ENCODE results near the gene ANKLE2. TPM values are rescaled to one million over a fixed set of nuclear protein-coding genes. Genes with fewer than 3 reads are reported as not detected.
A peak's percentile ranks its signal among the peaks of the same experiment; 100 is the strongest.

Gene ANKLE2
- total and polyA plus RNA-seq, 5 donors from 2014 or later = 20.5 to 91.6 (median 25.8) TPM

- no peak for ATAC-seq (ENCODE audit: low read depth in 2 of 2)
- Mint-ChIP-seq H3K27me3 (no peaks in the 10 kb centered on the region), H3K27ac (no peak overlapping the region), H3K36me3 (peaks cover 13% of the 10 kb centered on the region), H3K4me3 (no peak overlapping the region), H3K4me1 (peaks cover 0 to 26% (median 8%) of the 10 kb centered on the region in 4 donors), H3K9me3 (no peaks in the 10 kb centered on the region)
- peaks cover 46% of the 10 kb centered on the region for H3K36me3 ChIP-seq (ENCODE audit: control insufficient read depth, insufficient read depth, low read length)
- H3K4me3 ChIP-seq (ENCODE audit: low read depth, low read length) = no peak overlapping the region
- H3K4me1 ChIP-seq (ENCODE audit: control insufficient read depth, insufficient read depth, low read length, poor library complexity, severe bottlenecking) = peaks cover 12% of the 10 kb centered on the region
- H3K27me3 ChIP-seq (ENCODE audit: control insufficient read depth, insufficient read depth, low read length) = no peaks in the 10 kb centered on the region
- no peak for DNase-seq
- no peak overlapping the region for H3K27ac ChIP-seq (ENCODE audit: insufficient read depth, low read length, poor library complexity, severe bottlenecking)
- no peaks in the 10 kb centered on the region for H3K9me3 ChIP-seq (ENCODE audit: control insufficient read depth in 2 of 2, low read length in 2 of 2)
Measured at GRCh38 chr12:132716356-132716755, 45.3 kb downstream of the ANKLE2 start.

- no peaks in the 10 kb centered on the region for H3K27me3 ChIP-seq (ENCODE audit: control insufficient read depth, insufficient read depth, low read length)
- Mint-ChIP-seq H3K4me1 (peaks cover 0 to 28% (median 8%) of the 10 kb centered on the region in 4 donors), H3K36me3 (peaks cover 13% of the 10 kb centered on the region), H3K9me3 (no peaks in the 10 kb centered on the region), H3K27me3 (no peaks in the 10 kb centered on the region), H3K27ac (no peak overlapping the region), H3K4me3 (no peak overlapping the region)
- no peak overlapping the region for H3K4me3 ChIP-seq (ENCODE audit: low read depth, low read length)
- no peaks in the 10 kb centered on the region for H3K9me3 ChIP-seq (ENCODE audit: control insufficient read depth in 2 of 2, low read length in 2 of 2)
- no peak for ATAC-seq (ENCODE audit: low read depth in 2 of 2)
- DNase-seq = no peak
- peaks cover 44% of the 10 kb centered on the region for H3K36me3 ChIP-seq (ENCODE audit: control insufficient read depth, insufficient read depth, low read length)
- H3K27ac ChIP-seq (ENCODE audit: insufficient read depth, low read length, poor library complexity, severe bottlenecking) = no peak overlapping the region
- H3K4me1 ChIP-seq (ENCODE audit: control insufficient read depth, insufficient read depth, low read length, poor library complexity, severe bottlenecking) = peaks cover 12% of the 10 kb centered on the region
Measured at GRCh38 chr12:132715874-132716273, 45.8 kb downstream of the ANKLE2 start.

- DNase-seq (no peak), ATAC-seq (ENCODE audit: low read depth in 2 of 2) (no peak)
- no peaks in the 10 kb centered on the region for H3K9me3 ChIP-seq (ENCODE audit: control insufficient read depth in 2 of 2, low read length in 2 of 2)
- H3K9me3 Mint-ChIP-seq = peaks cover 0 to 8% (median 2%) of the 10 kb centered on the region in 7 donors
- peaks cover 22% of the 10 kb centered on the region for H3K4me1 ChIP-seq (ENCODE audit: control insufficient read depth, insufficient read depth, low read length, poor library complexity, severe bottlenecking)
- no peak overlapping the region for H3K27ac ChIP-seq (ENCODE audit: insufficient read depth, low read length, poor library complexity, severe bottlenecking)
- H3K4me3 Mint-ChIP-seq = peak overlapping the region in 3 of 4 donors; percentile 28 to 70 (median 49)
- no peak overlapping the region for H3K4me3 ChIP-seq (ENCODE audit: low read depth, low read length)
- no peaks in the 10 kb centered on the region for H3K27me3 Mint-ChIP-seq
- peaks cover 0 to 32% (median 13%) of the 10 kb centered on the region in 4 donors for H3K4me1 Mint-ChIP-seq
- peaks cover 3% of the 10 kb centered on the region for H3K36me3 Mint-ChIP-seq
- peaks cover 25% of the 10 kb centered on the region for H3K36me3 ChIP-seq (ENCODE audit: control insufficient read depth, insufficient read depth, low read length)
- peak overlapping the region in 1 of 3 donors; percentile 38 for H3K27ac Mint-ChIP-seq
- H3K27me3 ChIP-seq (ENCODE audit: control insufficient read depth, insufficient read depth, low read length) = no peaks in the 10 kb centered on the region
Measured at GRCh38 chr12:132713123-132713522, 48.5 kb downstream of the ANKLE2 start.

GRCh38 chr12:132711080-132711843 lies 50.4 kb downstream of the ANKLE2 start:
- peaks cover 0 to 5% of the 10 kb centered on the region in 2 experiments for H3K9me3 ChIP-seq (ENCODE audit: control insufficient read depth in 2 of 2, low read length in 2 of 2)
- Mint-ChIP-seq H3K4me3 (peak overlapping the region; percentile 82 to 93 (median 89)), H3K27me3 (no peaks in the 10 kb centered on the region), H3K27ac (no peak overlapping the region), H3K36me3 (peaks cover 3% of the 10 kb centered on the region), H3K4me1 (peaks cover 5 to 32% (median 13%) of the 10 kb centered on the region in 4 donors), H3K9me3 (peaks cover 0 to 17% (median 2%) of the 10 kb centered on the region in 7 donors)
- H3K4me3 ChIP-seq (ENCODE audit: low read depth, low read length) = peak overlapping the region; percentile 66
- peak; percentile 7 to 34 (median 12) for DNase-seq
- no peaks in the 10 kb centered on the region for H3K27me3 ChIP-seq (ENCODE audit: control insufficient read depth, insufficient read depth, low read length)
- H3K4me1 ChIP-seq (ENCODE audit: control insufficient read depth, insufficient read depth, low read length, poor library complexity, severe bottlenecking) = peaks cover 22% of the 10 kb centered on the region
- no peak for ATAC-seq (ENCODE audit: low read depth in 2 of 2)
- peaks cover 15% of the 10 kb centered on the region for H3K36me3 ChIP-seq (ENCODE audit: control insufficient read depth, insufficient read depth, low read length)
- peak overlapping the region; percentile 23 for H3K27ac ChIP-seq (ENCODE audit: insufficient read depth, low read length, poor library complexity, severe bottlenecking)

- DNase-seq = peak; percentile 91 to 96 (median 96)
- no peaks in the 10 kb centered on the region for H3K27me3 Mint-ChIP-seq
- H3K27ac Mint-ChIP-seq = peak within 1 kb of the TSS; percentile 92 to 97 (median 97)
- H3K27me3 ChIP-seq (ENCODE audit: control insufficient read depth, insufficient read depth, low read length) = no peaks in the 10 kb centered on the region
- peaks cover 3% of the 10 kb centered on the region for H3K36me3 Mint-ChIP-seq
- H3K36me3 ChIP-seq (ENCODE audit: control insufficient read depth, insufficient read depth, low read length) = peaks cover 12% of the 10 kb centered on the region
- peaks cover 5 to 32% (median 13%) of the 10 kb centered on the region in 4 donors for H3K4me1 Mint-ChIP-seq
- peaks cover 0 to 5% of the 10 kb centered on the region in 2 experiments for H3K9me3 ChIP-seq (ENCODE audit: control insufficient read depth in 2 of 2, low read length in 2 of 2)
- peak within 1 kb of the TSS; percentile 93 for H3K27ac ChIP-seq (ENCODE audit: insufficient read depth, low read length, poor library complexity, severe bottlenecking)
- H3K4me3 Mint-ChIP-seq = peak within 1 kb of the TSS; percentile 90 to 94 (median 92)
- H3K4me1 ChIP-seq (ENCODE audit: control insufficient read depth, insufficient read depth, low read length, poor library complexity, severe bottlenecking) = peaks cover 22% of the 10 kb centered on the region
- H3K4me3 ChIP-seq (ENCODE audit: low read depth, low read length) = peak within 1 kb of the TSS; percentile 73
- peak; percentile 95 to 97 for ATAC-seq (ENCODE audit: low read depth in 2 of 2)
- peaks cover 0 to 17% (median 2%) of the 10 kb centered on the region in 7 donors for H3K9me3 Mint-ChIP-seq
Measured at GRCh38 chr12:132710405-132711079, 51.1 kb downstream of the ANKLE2 start, which contains the start of gene PGAM5. Gene PGAM5 (plus strand): TSS chr12:132710842. CDS start chr12:132710877, 35 bp downstream.

- no peak for DNase-seq
- Histone ChIP-seq H3K4me3 (ENCODE audit: low read depth, low read length) (peak overlapping the region; percentile 73), H3K36me3 (ENCODE audit: control insufficient read depth, insufficient read depth, low read length) (peaks cover 11% of the 10 kb centered on the region), H3K27ac (ENCODE audit: insufficient read depth, low read length, poor library complexity, severe bottlenecking) (peak overlapping the region; percentile 93), H3K9me3 (ENCODE audit: control insufficient read depth in 2 of 2, low read length in 2 of 2) (peaks cover 0 to 5% of the 10 kb centered on the region in 2 experiments), H3K4me1 (ENCODE audit: control insufficient read depth, insufficient read depth, low read length, poor library complexity, severe bottlenecking) (peaks cover 22% of the 10 kb centered on the region), H3K27me3 (ENCODE audit: control insufficient read depth, insufficient read depth, low read length) (no peaks in the 10 kb centered on the region)
- H3K4me3 Mint-ChIP-seq = peak overlapping the region; percentile 90 to 94 (median 92)
- no peaks in the 10 kb centered on the region for H3K27me3 Mint-ChIP-seq
- H3K27ac Mint-ChIP-seq = peak overlapping the region; percentile 92 to 97 (median 97)
- no peak for ATAC-seq (ENCODE audit: low read depth in 2 of 2)
- peaks cover 5 to 32% (median 13%) of the 10 kb centered on the region in 4 donors for H3K4me1 Mint-ChIP-seq
- peaks cover 0 to 17% (median 2%) of the 10 kb centered on the region in 7 donors for H3K9me3 Mint-ChIP-seq
- H3K36me3 Mint-ChIP-seq = peaks cover 3% of the 10 kb centered on the region
Measured at GRCh38 chr12:132710043-132710404, 51.6 kb downstream of the ANKLE2 start.

GRCh38 chr12:132708150-132708549 lies 53.5 kb downstream of the ANKLE2 start:
- Mint-ChIP-seq H3K9me3 (peaks cover 0 to 17% (median 2%) of the 10 kb centered on the region in 7 donors), H3K4me3 (peak overlapping the region in 2 of 4 donors; percentile 27 to 35), H3K36me3 (no peaks in the 10 kb centered on the region), H3K4me1 (peaks cover 5 to 21% (median 10%) of the 10 kb centered on the region in 4 donors), H3K27ac (peak overlapping the region in 2 of 3 donors; percentile 5 to 92), H3K27me3 (no peaks in the 10 kb centered on the region)
- peaks cover 22% of the 10 kb centered on the region for H3K4me1 ChIP-seq (ENCODE audit: control insufficient read depth, insufficient read depth, low read length, poor library complexity, severe bottlenecking)
- no peak for ATAC-seq (ENCODE audit: low read depth in 2 of 2)
- no peak overlapping the region for H3K4me3 ChIP-seq (ENCODE audit: low read depth, low read length)
- no peak for DNase-seq
- H3K27ac ChIP-seq (ENCODE audit: insufficient read depth, low read length, poor library complexity, severe bottlenecking) = no peak overlapping the region
- H3K9me3 ChIP-seq (ENCODE audit: control insufficient read depth in 2 of 2, low read length in 2 of 2) = peaks cover 0 to 5% of the 10 kb centered on the region in 2 experiments
- H3K36me3 ChIP-seq (ENCODE audit: control insufficient read depth, insufficient read depth, low read length) = no peaks in the 10 kb centered on the region
- no peaks in the 10 kb centered on the region for H3K27me3 ChIP-seq (ENCODE audit: control insufficient read depth, insufficient read depth, low read length)

Data from CD4-positive, CD25-positive, alpha-beta regulatory T cell (primary cell).